HepG2 (cell line): ENCODE results near the gene ETS1. TPM values are rescaled to one million over a fixed set of nuclear protein-coding genes. Genes with fewer than 3 reads are reported as not detected.

Experiments used
- DRAP1 ChIP-seq: IDR thresholded peaks from 2 replicates; pipeline ENCODE4 v1.6.1; 2016; ENCODE audit warnings: missing genetic modification reagents, missing compliant biosample characterization
- GATAD2A ChIP-seq: IDR thresholded peaks from 2 replicates; pipeline ENCODE4 v1.6.1; 2016
- HMGXB3 ChIP-seq: sonication (generic); formaldehyde crosslinking; IDR thresholded peaks from 2 replicates; pipeline ENCODE4 v1.4.0; 2020; ENCODE audit warnings: missing genetic modification reagents, borderline replicate concordance
- KLF15 ChIP-seq: sonication (generic); formaldehyde crosslinking; IDR thresholded peaks from 2 replicates; pipeline ENCODE4 v1.8.1; 2023; ENCODE audit warnings: borderline replicate concordance, mild to moderate bottlenecking, inconsistent platforms, missing genetic modification reagents, mixed read lengths
- NCOA2 ChIP-seq: sonication (generic); formaldehyde crosslinking; IDR thresholded peaks from 2 replicates; pipeline ENCODE4 v1.8.0; 2022; ENCODE audit warnings: inconsistent platforms
- PITX1 ChIP-seq: sonication (generic); formaldehyde crosslinking; IDR thresholded peaks from 2 replicates; pipeline ENCODE4 v1.5.1; 2020; ENCODE audit warnings: mild to moderate bottlenecking, missing genetic modification reagents
- POLR2AphosphoS2 ChIP-seq: IDR thresholded peaks from 2 replicates; pipeline ENCODE4 v1.6.1; 2011; ENCODE audit warnings: low read depth, low read length, improper control_type of control experiment
- RBAK ChIP-seq: sonication (generic); formaldehyde crosslinking; IDR thresholded peaks from 2 replicates; pipeline ENCODE4 v1.5.1; 2020; ENCODE audit warnings: mild to moderate bottlenecking, missing genetic modification reagents
- REST ChIP-seq, 2 experiments: IDR thresholded peaks; 2 replicates each; pipeline ENCODE4 v1.6.1; 2011 to 2012; ENCODE audit warnings: low read length in 2 of 2, borderline replicate concordance in 1 of 2, low read depth in 1 of 2, mild to moderate bottlenecking in 1 of 2, moderate library complexity in 1 of 2
- SOX13 ChIP-seq, 3 experiments: fragments of 450-650 bp in 1 of 3; sonication (generic) in 1 of 3; formaldehyde crosslinking in 1 of 3; IDR thresholded peaks in 2 of 3; conservative IDR thresholded peaks in 1 of 3; 2 replicates each; pipeline versions ENCODE4 v1.5.0 to v1.6.1; 2016 to 2020; ENCODE audit warnings: antibody characterized with exemption in 1 of 3, mild to moderate bottlenecking in 1 of 3, missing compliant biosample characterization in 1 of 3, missing genetic modification reagents in 1 of 3, moderate library complexity in 1 of 3
- TAF1 ChIP-seq: sonication (generic); formaldehyde crosslinking; IDR thresholded peaks from 2 replicates; pipeline ENCODE4 v1.4.0; 2020; ENCODE audit warnings: missing genetic modification reagents
- ZBTB43 ChIP-seq: sonication (generic); formaldehyde crosslinking; conservative IDR thresholded peaks from 2 replicates; pipeline ENCODE4 v1.4.0; 2020; ENCODE audit warnings: missing genetic modification reagents
- ZNF124 ChIP-seq: sonication (generic); formaldehyde crosslinking; IDR thresholded peaks from 2 replicates; pipeline ENCODE4 v1.4.0; 2020; ENCODE audit warnings: missing genetic modification reagents
- ZNF251 ChIP-seq: sonication (generic); formaldehyde crosslinking; IDR thresholded peaks from 2 replicates; pipeline ENCODE4 v1.9.0; 2021; ENCODE audit warnings: mild to moderate bottlenecking, missing genetic modification reagents
- ZNF333 ChIP-seq: sonication (generic); formaldehyde crosslinking; IDR thresholded peaks from 2 replicates; pipeline ENCODE4 v1.4.0; 2020; ENCODE audit warnings: mild to moderate bottlenecking, missing genetic modification reagents, borderline replicate concordance
- ZNF557 ChIP-seq: sonication (generic); formaldehyde crosslinking; IDR thresholded peaks from 2 replicates; pipeline ENCODE4 v1.4.0; 2020; ENCODE audit warnings: missing genetic modification reagents
- ZNF644 ChIP-seq: IDR thresholded peaks from 2 replicates; pipeline ENCODE4 v1.6.1; 2016; ENCODE audit warnings: low read depth
- ZNF816 ChIP-seq: sonication (generic); formaldehyde crosslinking; IDR thresholded peaks from 2 replicates; pipeline ENCODE4 v1.8.0; 2022; ENCODE audit warnings: missing genetic modification reagents, mild to moderate bottlenecking, borderline replicate concordance
- polyA plus RNA-seq, 8 experiments: library from polyadenylated mRNA; depleted of rRNA in 3 of 8; stranded (reverse) in 7 of 8; unstranded in 1 of 8; fragments of >200 nt; fragmentation: Illumina TruSeq in 4 of 8; extraction: Trizol in 4 of 8; gene quantifications; 2 replicates each; pipeline versions ENCODE4 v1.2.1 to v1.2.3, GENCODE V29; 2011 to 2016; ENCODE audit warnings: low read depth in 4 of 8, missing spikeins in 1 of 8, mixed read lengths in 1 of 8; ENCODE audit not compliant: insufficient read depth in 1 of 8
- total RNA-seq, 5 experiments: library from RNA; depleted of rRNA; stranded (reverse); fragments of >200 nt; fragmentation: Illumina TruSeq; extraction: Trizol; gene quantifications; 2 replicates each; pipeline ENCODE4 v1.2.3, GENCODE V29; 2016; ENCODE audit warnings: low read depth in 1 of 5

The ETS1 gene
- total and polyA plus RNA-seq, 2 of the 13 experiments (the other 11 are each of a cell fraction or from before 2014, with no cell fraction given) = 0.18 to 0.34 TPM

GRCh38 chr11:128451652-128452470 is 135.5 kb downstream of the ETS1 start (continued):
- TF ChIP-seq ZNF124 = no peak
- no peak for TF ChIP-seq SOX13 (IDR thresholded peaks at IDR 0.05)
- TF ChIP-seq SOX13 (CRISPR knock-in tag; conservative IDR thresholded peaks at IDR 0.05 in 1 of 2, IDR thresholded peaks at IDR 0.05 in 1 of 2) = peak in 1 of 2 experiments; percentile 44; a peak in 2 of 4 replicates
- peak; percentile 63 for TF ChIP-seq GATAD2A
- no peak for TF ChIP-seq HMGXB3 (CRISPR knock-in tag)
- no peak for TF ChIP-seq RBAK
- TF ChIP-seq PITX1 (CRISPR knock-in tag) = no peak
- no peak for TF ChIP-seq POLR2AphosphoS2
- TF ChIP-seq NCOA2 (CRISPR knock-in tag) = peak; percentile 12; the same call in 1 of the 2 replicates
- no peak for TF ChIP-seq ZNF333
- no peak for TF ChIP-seq KLF15 (CRISPR knock-in tag)
- no peak for TF ChIP-seq ZNF251 (CRISPR knock-in tag)
- no peak for TF ChIP-seq REST (IDR thresholded peaks at IDR 0.05; ENCODE audit: borderline replicate concordance in 1 of 2, low read depth in 1 of 2, low read length in 2 of 2)
- no peak for TF ChIP-seq TAF1 (CRISPR knock-in tag)
- no peak for TF ChIP-seq ZBTB43 (CRISPR knock-in tag)
- TF ChIP-seq DRAP1 = 0 out of 2 replicates have a peak, but pooled peaks have one; percentile 17
- TF ChIP-seq ZNF816 = no peak
- no peak for TF ChIP-seq ZNF557 (CRISPR knock-in tag)
- TF ChIP-seq ZNF644 = 0 out of 2 replicates have a peak, but pooled peaks have one; percentile 16
